Activated effector memory CD4-positive, alpha-beta T cell treated with anti-CD3 and anti-CD28 coated beads, Interleukin-2, amount 50 U/mL, for 16 hours (primary cell): Measurements from ENCODE around the gene CCDC6.
"Not testable (repeated sequence)": the region's sequence is repeated elsewhere in the genome, so short reads cannot be mapped to it uniquely, and the experiment has no call there.

Experiments used
- DNase-seq: peaks from one replicate; pipeline ENCODE4 v3.0.0-alpha.2; 2020

CCDC6 gene

DNA sequence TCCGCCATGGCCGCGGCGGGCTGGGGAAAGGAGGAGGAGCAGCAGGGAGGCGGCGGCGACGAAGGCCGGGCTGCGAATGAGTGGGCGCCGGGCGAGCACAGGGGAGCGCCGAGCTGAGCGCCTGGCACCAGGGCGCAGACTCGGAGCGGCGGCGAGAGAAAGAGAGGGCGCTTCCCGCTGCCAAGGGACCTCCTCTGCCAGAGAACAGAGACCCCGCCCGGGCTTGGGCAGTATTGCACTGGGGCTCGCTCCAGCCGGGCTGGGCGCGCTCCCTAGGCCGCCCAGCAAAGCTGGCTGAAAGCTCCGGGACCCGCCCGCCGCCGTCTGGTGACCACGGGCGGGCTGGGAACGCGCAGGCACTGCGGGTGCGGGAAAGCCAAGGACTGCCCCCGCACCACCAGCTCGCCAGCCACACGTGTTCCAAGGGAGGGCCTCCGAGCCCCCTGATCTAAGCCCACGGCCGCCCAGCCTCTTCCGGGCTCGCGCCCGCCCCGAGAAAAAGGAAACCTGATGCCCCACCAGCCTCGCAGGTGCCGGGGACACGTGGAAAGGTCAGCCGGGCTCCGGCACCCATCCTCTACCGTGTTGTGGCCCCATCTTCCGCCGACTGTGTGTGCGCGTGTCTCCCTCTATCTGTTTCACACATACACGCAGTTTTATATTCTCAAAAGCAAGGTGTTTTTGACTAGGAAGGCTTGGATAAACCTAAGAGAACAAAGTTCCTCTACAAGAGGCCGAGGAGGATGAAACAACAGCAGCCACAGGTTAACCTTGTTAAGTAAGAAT is at the start of gene CCDC6:
CCDC6 (minus strand) TSS at position 140 of the 786 bp plus-strand sequence; CDS start at position 8, 132 bp downstream.
- DNase-seq = peak; percentile 97

DNA sequence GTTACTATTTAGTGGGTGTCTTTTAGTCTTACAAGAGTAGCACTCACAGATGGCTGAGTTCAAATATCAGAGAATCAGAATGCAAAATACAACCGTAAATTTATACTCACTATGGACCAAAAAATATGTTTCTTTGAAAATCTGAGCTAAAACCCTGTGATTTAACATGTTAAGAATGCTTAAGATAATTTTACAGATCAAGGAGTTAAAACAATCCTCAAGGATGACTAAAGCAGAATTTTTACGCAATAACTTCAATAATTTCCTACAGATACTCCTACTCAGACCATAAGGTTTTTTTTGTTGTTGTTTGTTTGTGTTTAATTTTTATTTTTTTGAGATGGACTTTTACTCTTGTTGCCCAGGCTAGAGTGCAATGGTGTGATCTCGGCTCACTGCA is 47.9 kb upstream of the CCDC6 start:
- no peak for DNase-seq

DNA sequence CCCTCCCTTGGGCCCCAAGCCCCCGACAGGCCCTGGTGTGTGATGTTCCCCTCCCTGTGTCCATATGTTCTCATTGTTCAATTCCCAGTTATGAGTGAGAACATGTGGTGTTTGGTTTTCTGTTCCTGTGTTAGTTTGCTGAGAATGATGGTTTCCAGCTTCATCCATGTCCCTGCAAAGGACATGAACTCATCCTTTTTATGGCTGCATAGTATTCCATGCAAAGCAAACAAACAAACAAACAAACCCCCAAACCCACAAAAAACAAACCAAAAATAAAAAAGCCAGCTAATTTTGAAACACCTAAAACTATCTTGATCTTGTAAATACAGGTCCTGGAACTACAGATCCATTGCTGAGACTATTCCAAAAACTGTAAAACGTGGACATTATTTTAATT is 47.4 kb upstream of the CCDC6 start:
- DNase-seq = not testable (repeated sequence)

DNA sequence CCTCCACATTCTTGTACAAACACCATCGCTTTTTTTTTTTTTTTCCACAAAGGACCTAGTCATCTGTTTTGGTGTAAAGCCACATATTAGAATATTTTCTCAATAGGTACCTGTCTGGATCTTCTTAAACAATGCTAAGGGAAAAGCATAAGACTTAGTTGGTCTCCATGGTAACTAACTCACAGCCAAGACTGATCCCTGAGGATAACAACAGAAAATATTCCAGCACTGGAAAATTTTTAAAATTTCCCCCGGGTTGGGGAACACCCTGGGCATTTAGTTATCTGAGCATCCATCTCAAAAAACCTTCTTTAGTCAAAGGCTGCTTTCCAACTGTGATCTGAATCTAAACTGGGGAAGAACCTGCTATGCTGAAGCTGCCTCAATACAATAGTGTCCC is 43.7 kb upstream of the CCDC6 start:
- no peak for DNase-seq

DNA sequence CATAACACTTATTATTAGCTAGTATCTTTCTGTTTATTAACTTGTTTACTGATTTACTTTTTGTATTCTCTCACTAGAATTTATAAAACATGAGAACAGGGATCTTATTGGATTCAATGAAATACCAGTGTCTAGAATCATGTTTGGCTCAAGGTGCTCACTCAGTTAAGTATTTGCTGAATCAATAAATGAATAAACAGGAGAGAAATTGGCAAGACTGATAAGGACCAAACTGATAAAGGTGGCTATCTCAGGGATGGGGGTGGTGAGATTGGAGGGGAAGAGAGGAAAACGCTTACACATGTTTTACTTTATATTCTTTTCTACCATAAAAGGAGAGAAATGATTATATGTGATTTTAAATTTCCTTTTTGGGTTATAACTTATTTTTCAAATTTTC is 43.3 kb upstream of the CCDC6 start:
- no peak for DNase-seq

DNA sequence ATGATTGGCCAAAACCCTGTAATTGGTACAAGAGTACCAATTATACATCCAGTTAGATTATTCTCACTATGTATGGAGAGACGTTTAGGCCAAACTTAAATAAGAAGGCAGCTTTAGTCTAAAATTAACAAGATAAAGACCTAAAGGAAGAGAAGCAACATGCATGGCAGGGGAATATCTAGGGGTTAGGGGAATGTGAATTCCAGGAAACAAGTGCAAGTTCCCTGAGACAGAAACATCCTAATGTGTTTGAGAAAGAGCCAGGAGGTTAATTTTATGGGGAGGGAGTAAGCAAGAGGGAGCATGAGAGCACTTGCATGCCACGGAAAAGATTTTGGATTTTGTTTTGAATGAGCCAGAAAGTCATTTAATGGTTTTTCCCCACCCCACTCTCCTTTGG is 39.6 kb upstream of the CCDC6 start:
- no peak for DNase-seq

DNA sequence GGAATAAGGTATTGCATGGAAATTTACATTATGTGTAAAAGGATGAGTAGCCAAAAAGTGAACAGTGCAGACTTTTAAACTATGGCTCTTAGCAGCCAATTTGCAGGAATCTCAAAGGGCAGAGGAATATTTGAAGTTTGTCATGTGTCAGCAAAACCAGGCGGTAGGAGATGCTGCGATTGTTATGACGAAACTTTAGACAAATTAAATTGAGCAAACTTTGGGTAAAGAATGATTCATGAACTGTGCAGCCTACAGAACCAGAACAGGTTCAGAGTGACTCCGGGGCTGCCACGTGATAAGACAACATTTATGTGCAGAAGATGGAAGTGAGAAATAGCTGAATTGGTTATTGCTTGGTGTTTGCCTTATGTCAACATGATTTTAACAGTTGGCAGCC is 39.2 kb upstream of the CCDC6 start:
- no peak for DNase-seq

DNA sequence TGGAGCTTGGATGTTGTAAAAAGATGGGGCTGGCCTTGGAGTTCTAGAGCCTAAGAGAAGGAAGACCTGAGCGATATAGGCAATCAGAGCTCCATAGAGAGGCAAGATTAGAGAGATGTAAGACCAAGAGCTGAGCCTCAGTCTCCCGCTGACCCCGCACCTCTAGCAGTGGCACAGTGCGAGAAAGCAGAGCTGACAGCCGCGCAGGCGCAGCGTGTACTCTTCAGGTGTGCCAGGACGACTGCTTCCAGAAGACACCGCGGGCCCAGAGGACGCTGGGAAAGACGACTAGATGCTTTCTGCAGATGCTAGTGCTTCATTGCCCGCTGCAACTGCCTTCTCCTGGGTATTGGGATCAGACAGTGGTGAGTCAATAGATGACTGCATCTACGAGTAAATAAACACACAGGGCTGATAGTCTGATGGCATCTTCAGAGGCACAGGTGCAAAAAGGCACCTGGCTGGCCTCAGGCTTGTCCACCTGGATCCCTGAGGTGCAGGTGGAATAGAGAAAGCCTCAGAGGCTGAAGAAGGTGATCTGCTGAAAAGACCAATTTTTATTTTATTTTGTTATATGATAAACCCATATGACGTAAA is 38.1 kb upstream of the CCDC6 start:
- DNase-seq = no peak

DNA sequence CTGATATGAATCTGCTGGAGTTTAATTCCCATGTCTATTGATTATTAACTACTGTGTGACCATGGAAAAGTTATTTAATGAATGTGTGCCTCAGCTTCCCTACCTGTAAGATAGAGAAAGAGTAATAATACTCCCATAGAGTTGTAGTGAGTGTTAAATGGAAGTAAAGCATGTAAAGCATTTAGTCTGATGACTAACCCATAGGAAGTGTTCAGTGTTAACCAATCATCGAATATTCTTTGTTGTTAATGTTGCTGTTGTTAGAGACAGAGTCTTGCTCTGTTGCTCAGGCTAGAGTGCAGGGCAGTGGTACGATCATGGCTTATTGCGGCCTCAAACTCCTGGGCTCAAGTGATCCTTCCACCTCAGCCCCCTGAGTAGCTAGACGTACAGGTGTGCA is 36.2 kb upstream of the CCDC6 start:
- DNase-seq = no peak

DNA sequence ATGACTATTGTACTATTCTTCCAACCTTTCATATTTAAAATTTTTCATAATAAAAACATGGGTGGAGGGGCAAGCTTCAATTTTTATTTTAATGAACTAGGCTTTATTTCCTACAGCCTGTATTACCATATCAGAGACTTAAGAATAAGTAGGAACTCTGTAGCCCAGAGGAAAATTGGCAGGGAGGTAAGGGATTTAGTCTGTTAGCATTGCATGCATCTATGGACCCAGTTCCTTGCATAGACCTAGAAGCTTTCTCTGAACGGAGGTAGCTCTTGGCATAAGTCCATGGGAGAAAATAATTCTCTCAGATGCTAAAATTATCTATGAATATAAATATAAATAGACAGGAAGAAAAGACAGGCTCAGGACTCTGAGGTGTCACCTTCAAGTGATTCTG is 31.4 kb upstream of the CCDC6 start:
- DNase-seq = no peak

DNA sequence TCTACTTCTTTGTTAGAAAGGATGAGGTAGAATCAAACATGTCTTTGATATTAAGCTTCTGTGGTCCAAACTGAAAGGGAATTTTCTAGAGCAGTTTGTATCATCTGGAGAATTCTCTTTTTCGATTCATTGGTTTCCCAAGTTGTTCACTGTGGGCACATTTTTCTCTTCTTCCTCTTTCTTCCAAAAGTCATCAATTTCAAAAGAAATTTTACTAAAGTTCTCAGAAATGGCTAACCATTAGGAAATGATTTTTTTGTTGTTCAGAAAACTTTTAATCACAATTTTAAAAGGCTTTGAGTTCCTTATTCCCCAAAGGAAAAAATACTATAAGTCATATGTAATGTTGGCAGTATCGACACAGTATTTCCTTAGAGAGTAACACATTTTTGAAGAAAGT is 28.3 kb upstream of the CCDC6 start:
- no peak for DNase-seq

DNA sequence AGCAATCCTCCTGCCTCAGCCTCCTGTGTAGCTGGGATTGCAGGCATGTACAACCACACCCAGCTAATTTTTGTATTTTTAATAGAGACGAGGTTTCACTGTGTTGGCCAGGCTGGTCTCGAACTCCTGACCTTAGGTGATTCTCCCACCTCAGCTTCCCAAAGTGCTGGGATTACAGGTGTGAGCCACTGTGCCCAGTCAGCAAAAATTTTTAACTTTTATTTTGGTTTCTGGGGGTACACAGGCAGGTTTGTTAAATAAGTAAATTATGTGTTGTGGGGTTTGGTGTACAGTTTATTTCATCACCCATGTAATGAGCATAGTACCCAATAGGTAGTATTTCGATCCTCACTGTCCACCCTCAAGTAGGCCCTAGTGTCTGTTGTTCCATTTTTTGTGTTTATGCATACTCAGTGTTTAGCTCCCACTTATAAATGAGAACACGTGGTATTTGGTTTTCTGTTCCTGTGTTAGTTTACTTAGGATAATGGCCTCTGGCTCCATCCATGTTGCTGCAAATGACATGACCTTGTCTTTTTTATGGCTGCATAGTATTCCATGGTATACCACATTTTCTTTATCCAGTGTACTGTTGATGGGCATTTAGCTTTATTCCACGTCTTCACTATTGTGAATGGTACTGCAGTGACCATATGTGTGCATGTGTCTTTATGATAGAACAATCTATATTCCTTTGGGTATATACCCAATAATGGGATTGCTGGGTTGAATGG is 24.6 kb upstream of the CCDC6 start:
- DNase-seq = not testable (repeated sequence)

DNA sequence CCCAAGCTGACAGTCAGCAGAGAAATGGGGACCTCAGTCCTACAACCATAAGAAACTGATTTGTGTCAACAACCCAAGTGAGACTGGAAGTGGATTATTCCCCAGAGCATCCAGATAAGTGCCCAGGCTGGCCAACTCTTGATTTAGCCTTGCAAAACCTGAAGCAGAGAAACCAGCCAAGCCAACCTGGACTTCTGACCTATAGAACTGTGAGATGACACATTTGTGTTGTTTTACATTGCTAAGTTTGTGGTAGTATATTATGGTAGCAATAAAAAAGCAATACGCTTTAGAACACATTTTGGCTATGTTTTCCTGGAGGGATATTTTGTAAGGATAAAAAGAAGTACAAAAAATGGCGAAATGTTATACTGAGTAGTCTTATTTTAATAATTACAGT is 19.7 kb upstream of the CCDC6 start:
- DNase-seq = no peak

DNA sequence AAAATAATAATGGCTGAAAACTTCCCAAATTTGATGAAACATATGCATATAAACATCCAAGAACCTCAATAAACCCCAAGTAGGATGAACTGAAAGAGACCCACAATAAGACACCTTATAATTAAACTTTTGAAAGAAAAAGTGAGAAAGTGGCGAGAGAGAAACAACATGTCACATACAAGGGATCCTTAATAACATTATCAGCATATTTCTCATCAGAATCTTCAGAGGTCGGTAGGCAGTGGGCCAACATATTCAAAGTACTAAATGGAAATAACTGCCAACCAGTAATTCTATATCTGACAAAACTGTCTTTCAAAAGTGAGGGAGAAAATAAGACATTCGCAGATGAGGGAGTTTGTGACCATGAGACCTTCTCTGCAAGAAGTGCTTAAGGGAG is 16.6 kb upstream of the CCDC6 start:
- no peak for DNase-seq

DNA sequence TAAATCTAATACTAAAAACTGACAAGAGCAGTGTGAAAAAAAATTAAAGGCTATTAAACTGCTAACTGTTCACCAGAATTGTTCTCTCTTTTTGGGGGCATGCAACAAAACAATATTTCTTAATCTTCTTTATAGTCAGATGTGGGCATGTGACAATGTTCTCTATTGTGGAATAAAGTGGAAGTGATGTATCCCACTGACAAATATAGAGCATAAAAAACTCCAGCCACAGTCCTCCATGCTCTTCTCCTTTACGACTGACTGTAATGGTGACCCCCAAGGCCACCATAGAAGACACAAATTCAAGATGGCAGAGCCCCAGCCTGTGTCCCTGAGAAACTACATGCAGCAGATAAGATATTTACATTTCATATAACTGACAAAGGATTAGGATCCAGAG is 11.6 kb upstream of the CCDC6 start:
- DNase-seq = no peak

DNA sequence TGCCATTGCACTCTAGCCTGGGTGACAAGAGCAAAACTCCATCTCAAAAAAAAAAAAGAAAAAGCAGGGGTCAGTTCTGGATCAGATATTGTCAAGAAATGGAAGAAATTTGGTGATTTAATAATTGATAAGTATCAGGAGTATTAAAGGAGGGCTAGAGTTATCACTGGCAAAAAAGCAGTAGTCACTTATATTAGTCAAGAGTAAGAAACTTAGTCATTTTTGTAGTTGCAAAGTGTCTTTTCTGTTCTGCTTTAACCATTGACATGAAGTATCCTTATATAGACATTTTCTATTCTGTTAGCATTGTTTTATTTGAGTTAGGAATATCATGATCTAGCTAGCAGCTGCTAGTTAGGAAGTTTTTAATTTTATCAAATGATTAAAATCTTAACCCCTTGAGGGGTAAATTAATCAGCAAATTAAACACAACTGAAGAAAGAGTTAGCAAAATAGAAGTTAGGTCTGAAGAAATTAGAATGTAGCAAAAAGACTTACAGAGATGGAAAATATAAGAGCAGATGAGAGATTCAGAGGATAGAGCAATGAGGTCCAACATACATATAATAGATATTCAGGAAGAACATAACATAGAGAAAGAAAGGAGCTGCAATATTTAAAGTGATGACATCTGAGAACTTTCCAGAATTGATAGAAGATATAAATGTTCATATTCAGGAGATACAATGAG is 7.3 kb upstream of the CCDC6 start:
- no peak for DNase-seq

DNA sequence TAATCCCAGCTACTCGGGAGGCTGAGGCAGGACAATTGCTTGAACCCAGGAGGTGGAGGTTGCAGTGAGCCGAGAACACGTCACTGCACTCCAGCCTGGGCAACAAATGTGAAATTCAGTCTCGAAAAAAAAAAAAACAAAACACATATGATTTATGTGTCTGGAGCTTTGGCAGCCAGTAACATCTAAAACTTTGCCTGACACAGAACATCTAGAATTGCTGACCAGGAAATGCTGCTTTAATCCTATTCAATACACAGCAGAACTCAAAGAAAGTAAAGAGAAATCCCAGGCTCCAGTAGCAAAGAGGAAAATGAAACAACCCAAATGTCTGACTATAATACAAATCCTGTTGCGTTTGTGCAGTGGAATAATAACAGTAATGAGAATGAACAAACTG is 4.5 kb upstream of the CCDC6 start:
- DNase-seq = no peak

DNA sequence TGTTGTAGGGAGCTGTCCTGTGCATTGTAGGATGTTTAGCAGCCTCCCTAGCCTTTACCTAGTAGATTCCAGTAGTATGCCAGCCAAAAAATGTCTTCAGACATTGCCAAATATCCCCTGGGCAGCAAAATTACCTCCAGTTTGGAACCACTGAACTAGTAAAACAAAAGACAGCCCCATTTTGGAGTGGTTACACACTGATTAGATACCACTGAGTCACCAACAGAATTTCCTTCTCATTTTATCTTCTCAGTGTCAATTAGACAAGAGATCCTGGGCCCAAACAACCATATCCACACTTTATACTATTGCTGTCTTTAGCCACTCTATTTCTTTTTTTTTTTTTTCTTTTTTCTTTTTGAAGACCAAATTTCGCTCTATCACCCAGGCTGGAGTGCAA is 3.5 kb upstream of the CCDC6 start:
- DNase-seq = no peak

DNA sequence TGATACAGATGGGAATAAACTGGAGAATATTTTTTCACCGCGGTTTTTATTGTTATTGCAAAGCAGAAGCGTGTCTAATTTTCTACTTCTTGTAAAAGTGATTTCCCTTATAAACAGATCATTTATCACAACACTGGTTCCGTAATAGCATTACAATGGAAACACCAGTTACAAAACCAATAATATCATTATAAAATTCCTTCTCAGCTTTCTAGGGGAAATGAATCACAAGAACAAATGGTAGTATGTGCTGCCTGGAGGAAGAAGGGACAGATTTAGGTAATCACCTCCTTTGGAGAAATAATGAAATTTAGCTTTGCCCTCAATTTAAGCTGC is 2.4 kb upstream of the CCDC6 start:
- no peak for DNase-seq

DNA sequence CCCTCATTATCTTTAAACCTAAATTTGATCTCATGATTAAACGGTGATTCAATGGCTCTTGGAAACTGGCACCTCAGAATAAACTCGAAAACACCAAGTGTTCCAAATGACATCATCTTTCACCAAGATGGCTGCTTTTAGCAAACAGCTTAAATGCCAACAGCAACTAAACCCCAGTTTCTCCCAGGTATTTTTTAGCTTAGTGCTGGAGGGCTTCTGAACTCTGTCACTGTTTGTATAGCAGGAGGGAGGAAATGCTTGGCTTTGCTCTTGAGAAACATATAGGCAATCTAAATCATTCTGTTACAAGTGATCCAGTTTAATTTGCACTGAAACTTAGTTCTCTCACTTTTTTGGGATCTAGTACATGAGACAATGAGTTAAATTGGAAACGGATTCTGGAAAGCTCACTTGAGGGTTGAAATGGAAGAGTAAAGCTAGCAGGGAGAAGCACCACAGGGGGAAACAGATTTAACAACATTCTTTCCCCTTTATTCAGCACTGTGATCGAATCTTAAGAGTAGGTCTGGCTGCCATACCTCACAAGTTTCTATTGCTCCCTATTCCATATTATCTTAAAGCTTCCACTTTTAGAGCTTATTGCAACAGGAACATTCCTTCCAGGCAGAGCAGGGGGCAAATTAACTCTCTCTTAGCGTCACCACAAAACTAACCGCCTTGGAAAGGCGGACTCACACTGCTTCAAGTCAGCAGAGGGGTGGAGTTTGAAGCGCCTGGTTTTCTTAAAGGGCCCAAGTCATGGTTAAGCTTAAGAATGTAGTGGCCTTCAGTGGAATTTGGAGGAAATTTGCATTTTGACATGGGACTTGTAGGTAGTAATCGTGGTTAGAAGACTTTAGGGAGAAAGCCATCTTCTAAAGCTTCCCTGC is 1.8 kb upstream of the CCDC6 start:
- DNase-seq = peak; percentile 77

DNA sequence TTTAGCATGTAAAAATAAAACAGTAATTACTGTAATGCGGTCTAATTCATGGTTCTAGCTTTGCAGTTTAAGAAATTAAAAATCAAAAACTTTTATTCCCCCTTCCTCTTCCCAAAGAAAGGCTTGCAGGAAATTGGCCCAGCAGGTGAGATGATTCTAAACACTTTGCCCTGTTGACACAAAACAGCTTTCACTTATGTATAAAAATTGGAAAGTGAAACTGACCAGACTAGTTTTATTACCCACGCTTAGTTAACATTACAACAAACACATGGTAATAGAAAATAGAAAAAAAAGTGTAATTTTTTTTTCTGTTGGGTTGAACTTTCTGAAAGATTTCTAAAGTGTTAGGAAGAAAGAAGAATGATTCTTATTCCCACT is 1.2 kb upstream of the CCDC6 start:
- DNase-seq = no peak

DNA sequence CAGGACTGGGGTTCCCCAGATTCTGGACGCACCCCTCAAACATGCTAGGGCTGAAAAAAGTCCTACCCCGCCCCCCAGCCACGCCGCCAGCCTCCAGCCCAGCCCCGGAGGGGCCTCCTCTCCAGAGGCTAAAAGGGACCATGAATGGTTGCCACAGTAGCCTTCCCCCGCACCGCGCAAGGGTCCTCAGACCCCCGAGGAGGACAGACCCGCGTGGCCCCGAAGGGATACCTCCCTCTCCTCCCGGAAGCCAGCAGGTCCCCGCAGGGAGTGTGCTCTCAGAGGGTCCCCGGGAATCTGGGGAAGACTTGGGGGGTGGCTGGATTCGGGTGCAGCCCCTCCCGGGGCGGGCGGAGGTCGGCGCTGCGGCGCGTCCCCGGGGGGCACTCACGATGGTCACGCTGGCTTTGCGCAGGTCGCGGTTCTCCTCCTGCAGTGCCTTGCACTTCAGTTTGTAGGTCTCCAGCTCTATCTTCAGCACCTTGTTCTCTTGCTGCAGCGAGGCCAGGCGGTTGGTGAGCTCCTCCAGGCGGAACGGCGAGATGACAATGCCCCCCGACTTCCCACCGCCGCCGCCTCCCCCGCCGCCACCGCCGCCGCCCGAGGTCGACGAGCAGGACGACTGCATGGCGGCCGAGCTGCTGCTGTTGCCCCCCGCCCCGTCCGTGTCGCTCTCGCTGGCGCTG is 482 bp downstream of the CCDC6 start:
- DNase-seq = peak; percentile 66
